ENCODE results near the gene FBXW11.

The FBXW11 gene

GRCh38 chr5:171939951-171940350 is 66.5 kb downstream of the FBXW11 start:
- no peak for TF ChIP-seq CTCF (IDR thresholded peaks at IDR 0.05; ENCODE audit: low read depth, low read length)
- DNase-seq (ENCODE audit: extremely low read depth, low read depth): no peak

- DNase-seq (ENCODE audit: extremely low read depth, low read depth): no peak
- TF ChIP-seq CTCF (IDR thresholded peaks at IDR 0.05; ENCODE audit: low read depth, low read length): no peak
Observed at GRCh38 chr5:171938358-171938757, 68.1 kb downstream of the FBXW11 start.

- no peak for TF ChIP-seq CTCF (IDR thresholded peaks at IDR 0.05; ENCODE audit: low read depth, low read length)
- no peak for DNase-seq (ENCODE audit: extremely low read depth, low read depth)
Observed at GRCh38 chr5:171937351-171937750, 69.1 kb downstream of the FBXW11 start.

GRCh38 chr5:171934586-171934985 is 71.9 kb downstream of the FBXW11 start:
- no peak for TF ChIP-seq CTCF (IDR thresholded peaks at IDR 0.05; ENCODE audit: low read depth, low read length)
- DNase-seq (ENCODE audit: extremely low read depth, low read depth): no peak

- DNase-seq (ENCODE audit: extremely low read depth, low read depth): no peak
- no peak for TF ChIP-seq CTCF (IDR thresholded peaks at IDR 0.05; ENCODE audit: low read depth, low read length)
Observed at GRCh38 chr5:171931163-171931562, 75.3 kb downstream of the FBXW11 start.

GRCh38 chr5:171927345-171927941 is 79.0 kb downstream of the FBXW11 start:
- DNase-seq (ENCODE audit: extremely low read depth, low read depth): no peak
- peak; percentile 29 for TF ChIP-seq CTCF (IDR thresholded peaks at IDR 0.05; ENCODE audit: low read depth, low read length)

- no peak for DNase-seq (ENCODE audit: extremely low read depth, low read depth)
- no peak for TF ChIP-seq CTCF (IDR thresholded peaks at IDR 0.05; ENCODE audit: low read depth, low read length)
Observed at GRCh38 chr5:171926311-171926710, 80.1 kb downstream of the FBXW11 start.
